ENCODE results near the gene PKN2. TPM values are rescaled to one million over a fixed set of nuclear protein-coding genes. Genes with fewer than 3 reads are reported as not detected.

Gene PKN2
- total and polyA plus RNA-seq, 8 donors = 5.0 to 118 (median 24.1) TPM

- no peaks in the 10 kb centered on the region for H3K9me3 ChIP-seq
- H3K4me1 ChIP-seq = peaks cover 0 to 19% (median 0%) of the 10 kb centered on the region in 4 donors
- DNase-seq = no peak
- no peak for TF ChIP-seq POLR2A (IDR thresholded peaks at IDR 0.05)
- no peak for TF ChIP-seq EP300 (IDR thresholded peaks at IDR 0.05)
- no peak for TF ChIP-seq POLR2AphosphoS5 (IDR thresholded peaks at IDR 0.05)
- TF ChIP-seq CTCF (IDR thresholded peaks at IDR 0.05) = no peak
- H3K36me3 ChIP-seq = peaks cover 0 to 26% (median 10%) of the 10 kb centered on the region in 4 donors
- WGBS, 5 donors = 89 to 96% (median 92%) methylated on average over 3 of the region's 3 CpGs
- intact Hi-C loops (cut with DNase I; ENCODE audit: low total_unique reads) = no loop called here
- no peak overlapping the region for H3K4me3 ChIP-seq
- H3K27me3 ChIP-seq = no peaks in the 10 kb centered on the region
- H3K27ac ChIP-seq = no peak overlapping the region
Measured at GRCh38 chr1:88744142-88744541, 60.1 kb downstream of the PKN2 start.

- H3K27me3 ChIP-seq = no peaks in the 10 kb centered on the region
- WGBS, 5 donors = 94 to 99% (median 98%) methylated on average over 2 of the region's 2 CpGs
- H3K36me3 ChIP-seq = peaks cover 0 to 26% (median 10%) of the 10 kb centered on the region in 4 donors
- no peak overlapping the region for H3K27ac ChIP-seq
- no peak overlapping the region for H3K4me3 ChIP-seq
- no peak for DNase-seq
- H3K4me1 ChIP-seq = no peaks in the 10 kb centered on the region
- intact Hi-C loops (cut with DNase I; ENCODE audit: low total_unique reads) = no loop called here
- TF ChIP-seq EP300 (IDR thresholded peaks at IDR 0.05) (no peak), POLR2AphosphoS5 (IDR thresholded peaks at IDR 0.05) (no peak), CTCF (IDR thresholded peaks at IDR 0.05) (no peak), POLR2A (IDR thresholded peaks at IDR 0.05) (no peak)
- H3K9me3 ChIP-seq = no peaks in the 10 kb centered on the region
Measured at GRCh38 chr1:88746916-88747315, 62.8 kb downstream of the PKN2 start.

- no peaks in the 10 kb centered on the region for H3K9me3 ChIP-seq
- DNase-seq = no peak
- intact Hi-C loops (cut with DNase I; ENCODE audit: low total_unique reads) = no loop called here
- 91 to 97% (median 95%) methylated on average over 4 of the region's 4 CpGs for WGBS, 5 donors
- no peak overlapping the region for H3K4me3 ChIP-seq
- H3K4me1 ChIP-seq = no peaks in the 10 kb centered on the region
- H3K27me3 ChIP-seq = no peaks in the 10 kb centered on the region
- H3K27ac ChIP-seq = no peak overlapping the region
- H3K36me3 ChIP-seq = peaks cover 0 to 14% (median 6%) of the 10 kb centered on the region in 4 donors
- TF ChIP-seq EP300 (IDR thresholded peaks at IDR 0.05) (no peak), POLR2A (IDR thresholded peaks at IDR 0.05) (no peak), POLR2AphosphoS5 (IDR thresholded peaks at IDR 0.05) (no peak), CTCF (IDR thresholded peaks at IDR 0.05) (no peak)
Measured at GRCh38 chr1:88751714-88752113, 67.6 kb downstream of the PKN2 start.

- no peaks in the 10 kb centered on the region for H3K27me3 ChIP-seq
- intact Hi-C loops (cut with DNase I; ENCODE audit: low total_unique reads) = no loop called here
- TF ChIP-seq CTCF (IDR thresholded peaks at IDR 0.05) (no peak), EP300 (IDR thresholded peaks at IDR 0.05) (no peak), POLR2AphosphoS5 (IDR thresholded peaks at IDR 0.05) (no peak), POLR2A (IDR thresholded peaks at IDR 0.05) (no peak)
- H3K4me3 ChIP-seq = no peak overlapping the region
- no peak for DNase-seq
- no peaks in the 10 kb centered on the region for H3K9me3 ChIP-seq
- 95 to 98% (median 97%) methylated on average over 6 of the region's 6 CpGs for WGBS, 5 donors
- no peak overlapping the region for H3K27ac ChIP-seq
- H3K36me3 ChIP-seq = peaks cover 0 to 14% (median 6%) of the 10 kb centered on the region in 4 donors
- no peaks in the 10 kb centered on the region for H3K4me1 ChIP-seq
Measured at GRCh38 chr1:88753506-88753905, 69.4 kb downstream of the PKN2 start.
